Colon (tissue), 2 donors: ENCODE results near the gene TRIM31.
"Not testable (repeated sequence)": the region's sequence is repeated elsewhere in the genome, so short reads cannot be mapped to it uniquely, and the experiment has no call there.

Source experiments
- FAIRE-seq: peaks from 2 replicates; lab custom pipeline; 2012; peaks lifted over from hg19 to GRCh38; lab: Jason Lieb, UNC
- donor health status: control.
- donor health status: control.

Gene TRIM31

DNA sequence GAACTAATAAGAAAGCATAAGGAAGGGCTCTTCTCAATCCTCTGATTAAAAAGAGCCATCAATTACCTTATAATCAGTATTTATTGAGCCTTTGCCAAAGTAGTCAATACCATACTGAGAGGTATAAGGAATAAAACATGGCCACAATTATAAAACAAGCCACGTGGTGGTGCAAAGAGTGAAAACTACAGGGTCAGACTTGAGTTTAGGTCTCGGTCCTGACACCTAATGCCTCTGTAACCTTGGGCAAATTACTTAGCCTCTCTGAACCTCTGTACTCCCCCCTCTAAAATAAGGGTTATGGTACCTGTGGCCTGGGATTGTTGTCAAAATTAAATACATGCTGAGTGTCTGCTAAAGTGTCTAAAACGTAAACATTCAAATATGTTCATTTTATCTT, 36.3 kb upstream of the TRIM31 start:
- no peak for FAIRE-seq

DNA sequence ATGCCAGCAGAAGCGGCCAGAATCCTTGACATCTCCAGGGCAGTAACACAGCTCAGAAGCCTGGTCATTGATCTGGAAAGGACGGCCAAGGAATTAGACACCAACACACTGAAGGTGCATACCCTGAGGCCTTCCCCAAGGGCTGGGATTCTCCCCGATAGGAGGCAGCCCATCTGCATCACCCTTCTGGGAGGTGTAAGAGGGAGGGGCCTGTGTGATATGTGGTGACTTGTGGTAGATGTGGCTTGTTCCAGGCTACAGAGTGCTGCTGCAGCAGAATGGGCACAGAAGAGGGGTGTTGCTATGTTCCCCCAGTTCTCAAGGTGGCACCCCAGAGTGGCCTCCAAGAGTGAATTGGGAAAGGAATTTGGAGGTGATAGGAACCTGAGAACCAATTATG, 34.2 kb upstream of the TRIM31 start:
- no peak for FAIRE-seq

DNA sequence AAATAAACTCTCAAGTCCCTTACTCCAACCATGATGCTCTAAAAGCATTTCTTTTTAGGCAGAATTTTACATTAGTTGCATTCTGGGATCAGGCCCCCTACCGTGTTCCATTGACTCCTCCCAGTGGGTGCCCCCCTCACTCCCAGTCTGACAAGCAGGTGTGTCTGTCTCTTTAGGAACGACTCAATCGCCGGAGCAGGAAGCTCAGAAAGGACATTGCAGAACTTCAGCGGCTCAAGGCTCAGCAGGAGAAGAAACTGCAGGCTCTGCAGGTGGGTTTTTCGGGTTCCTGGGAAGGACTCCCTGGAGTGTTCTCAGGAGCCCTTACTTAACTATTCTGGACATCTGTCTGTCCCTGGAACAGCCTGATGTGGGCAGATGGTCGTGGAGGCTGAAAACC, 32.9 kb upstream of the TRIM31 start:
- FAIRE-seq, result no peak

DNA sequence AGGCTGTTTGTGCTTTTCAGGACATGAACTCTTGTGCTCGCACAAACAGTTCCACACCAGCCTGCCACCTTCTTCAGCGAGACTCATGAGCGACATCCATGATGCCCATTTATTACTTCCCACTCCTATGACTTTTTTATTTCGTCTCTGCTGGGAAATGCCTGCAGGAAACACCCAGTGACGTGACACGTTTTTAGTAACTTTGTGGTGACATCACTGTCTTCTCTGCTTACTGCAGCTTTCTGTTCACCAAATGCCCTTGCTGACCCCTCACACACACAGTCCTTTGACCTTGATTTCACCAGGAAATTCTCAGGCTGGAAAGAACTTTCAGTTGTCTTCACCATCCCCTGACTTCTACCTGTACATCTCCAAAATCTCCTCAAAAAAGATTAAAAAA, 31.9 kb upstream of the TRIM31 start:
- no peak for FAIRE-seq

DNA sequence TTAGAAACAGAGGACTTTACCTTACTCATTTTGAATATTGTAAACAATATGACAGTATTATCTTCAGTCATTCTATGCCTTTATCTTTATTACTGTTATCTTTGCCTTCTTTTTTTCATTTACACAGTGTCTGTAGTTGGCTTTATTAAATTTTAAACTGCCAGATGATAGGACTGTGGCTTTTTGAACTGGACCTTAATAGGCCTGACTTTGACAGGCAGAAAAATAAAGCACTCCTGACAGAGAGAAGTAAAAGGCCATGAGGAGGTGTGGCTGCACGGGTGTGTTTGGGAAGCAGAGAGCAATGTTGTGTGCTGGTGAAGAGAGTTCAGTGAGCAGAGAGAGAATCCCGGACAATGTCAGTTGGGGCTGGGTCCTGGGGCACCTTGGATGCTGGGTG, 30.9 kb upstream of the TRIM31 start:
- no peak for FAIRE-seq

DNA sequence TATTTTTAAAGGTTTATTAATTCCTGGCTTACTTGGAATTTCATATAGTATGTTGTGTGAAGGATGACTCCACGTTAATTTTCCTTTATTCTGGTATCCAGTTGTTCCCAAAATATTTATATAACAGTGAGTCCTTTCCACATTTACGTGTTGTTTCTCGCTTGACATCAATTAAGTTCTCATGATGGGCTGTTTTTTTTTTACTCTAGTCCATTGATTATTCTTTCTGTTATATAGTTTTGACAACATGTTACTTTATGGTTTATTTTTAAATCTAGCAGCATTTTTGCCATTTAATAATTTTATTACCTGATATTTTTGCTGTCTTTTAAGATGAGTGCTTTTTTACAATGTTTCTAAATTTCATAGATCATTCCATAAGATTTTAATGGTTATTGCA, 29.8 kb upstream of the TRIM31 start:
- no peak for FAIRE-seq

DNA sequence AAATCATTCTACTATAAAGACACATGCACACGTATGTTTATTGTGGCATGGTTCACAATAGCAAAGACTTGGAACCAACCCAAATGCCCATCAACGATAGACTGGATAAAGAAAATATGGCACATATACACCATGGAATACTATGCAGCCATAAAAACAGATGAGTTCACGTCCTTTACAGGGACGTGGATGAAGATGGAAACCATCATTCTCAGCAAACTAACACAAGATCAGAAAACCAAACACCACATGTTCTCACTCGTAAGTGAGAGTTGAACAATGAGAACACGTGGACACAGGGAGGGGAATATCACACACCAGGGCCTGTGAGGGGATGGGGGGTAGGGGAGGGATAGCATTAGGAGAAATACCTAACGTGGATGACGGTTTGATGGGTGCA, 27.4 kb upstream of the TRIM31 start:
- FAIRE-seq, result not testable (repeated sequence)

DNA sequence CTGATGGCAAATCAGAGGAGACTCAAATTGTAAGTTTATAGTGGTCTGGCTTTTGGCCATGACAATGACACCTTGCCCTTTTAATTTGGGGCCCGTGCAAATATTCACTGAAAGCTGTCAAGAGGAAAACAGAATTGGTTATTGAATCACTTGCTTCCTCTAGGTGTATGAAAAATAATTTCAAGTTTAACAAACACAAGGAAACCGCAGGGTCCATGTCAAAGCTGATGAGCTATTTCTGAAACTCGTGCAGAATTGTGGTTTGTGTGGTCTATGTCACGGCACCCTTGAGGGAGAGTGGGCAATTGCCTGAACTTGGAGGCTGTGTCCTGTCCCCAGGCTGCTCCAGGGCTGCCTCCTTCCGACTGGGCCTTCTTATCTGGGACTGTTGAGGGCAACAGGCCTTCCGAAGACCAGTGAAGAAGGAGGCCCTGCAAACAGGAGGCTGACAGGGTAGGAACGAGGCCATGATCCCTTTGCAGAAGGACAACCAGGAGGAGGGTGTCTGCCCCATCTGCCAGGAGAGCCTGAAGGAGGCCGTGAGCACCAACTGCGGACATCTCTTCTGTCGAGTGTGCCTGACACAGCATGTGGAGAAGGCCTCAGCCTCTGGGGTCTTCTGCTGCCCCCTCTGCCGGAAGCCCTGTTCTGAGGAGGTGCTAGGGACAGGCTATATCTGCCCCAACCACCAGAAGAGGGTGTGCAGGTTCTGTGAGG, 23.8 kb upstream of the TRIM31 start:
- FAIRE-seq, result no peak

DNA sequence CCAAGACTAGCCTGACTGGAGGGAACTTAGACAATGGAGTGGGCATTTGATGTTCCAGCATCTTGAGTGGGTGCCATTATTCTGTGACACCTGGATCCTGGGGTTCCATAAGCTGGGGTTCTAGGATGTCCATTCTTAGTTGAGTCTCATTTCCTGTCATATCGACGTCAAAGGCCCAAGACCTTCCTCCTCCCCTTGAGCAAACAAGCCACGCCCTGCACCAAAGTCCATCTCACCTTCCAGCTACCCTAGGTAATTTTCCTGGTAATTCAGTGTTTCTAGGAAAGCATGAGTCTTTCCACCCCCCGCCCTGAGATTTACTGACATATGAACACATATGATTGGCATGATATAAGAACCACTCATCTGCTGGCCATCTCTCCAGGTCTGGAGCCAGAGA, 22.9 kb upstream of the TRIM31 start, which contains the start of gene TRIM40:
Gene TRIM40, plus strand, starts transcription at position 384 of the 400 bp plus-strand sequence. CDS start 897 bp downstream, outside the sequence.
- FAIRE-seq, result no peak

DNA sequence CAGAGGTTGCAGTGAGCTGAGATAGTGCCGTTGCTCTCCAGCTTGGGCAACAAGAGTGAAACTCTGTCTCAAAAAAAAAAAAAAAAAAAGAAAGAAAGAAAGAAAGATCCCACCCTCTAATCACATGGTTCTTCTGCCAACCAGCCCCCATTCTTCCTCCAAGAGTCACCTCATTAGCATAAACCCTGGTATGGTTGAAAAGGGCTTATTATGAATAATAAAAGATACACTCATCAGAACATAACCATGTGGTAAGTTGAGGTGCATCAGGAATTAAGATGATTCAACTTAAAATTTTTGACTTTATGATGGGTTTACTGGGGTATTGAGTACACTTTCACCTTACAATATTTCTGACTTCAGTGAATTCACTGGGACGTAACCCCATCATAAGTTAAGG, 22.3 kb upstream of the TRIM31 start:
- FAIRE-seq, result no peak

DNA sequence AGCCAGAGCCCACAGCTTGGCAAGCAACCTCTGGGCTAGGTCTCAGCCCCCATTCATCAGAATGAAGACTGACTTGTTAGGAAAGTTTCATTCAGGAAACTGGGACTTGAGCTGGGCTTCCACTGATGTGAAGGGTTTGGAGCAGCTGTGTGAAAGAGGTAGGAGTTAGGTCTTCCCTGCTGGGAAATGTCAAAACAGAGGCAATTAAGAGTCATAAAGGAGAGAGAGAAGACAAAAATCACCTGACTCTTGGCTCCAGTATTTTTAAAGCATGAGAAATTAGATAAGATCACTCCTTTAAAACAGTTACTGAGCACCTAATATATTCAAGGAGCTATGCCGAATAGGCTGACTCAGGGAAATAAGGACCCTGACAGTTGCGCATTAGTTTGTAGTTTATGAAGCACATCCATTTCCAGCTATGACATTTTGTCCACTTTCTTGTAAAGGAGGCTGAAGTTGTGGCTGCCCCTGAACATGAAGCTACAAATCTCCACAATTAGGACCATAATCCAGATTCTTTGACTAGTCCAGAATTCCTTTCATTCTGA, 19.1 kb upstream of the TRIM31 start:
- FAIRE-seq, result no peak

DNA sequence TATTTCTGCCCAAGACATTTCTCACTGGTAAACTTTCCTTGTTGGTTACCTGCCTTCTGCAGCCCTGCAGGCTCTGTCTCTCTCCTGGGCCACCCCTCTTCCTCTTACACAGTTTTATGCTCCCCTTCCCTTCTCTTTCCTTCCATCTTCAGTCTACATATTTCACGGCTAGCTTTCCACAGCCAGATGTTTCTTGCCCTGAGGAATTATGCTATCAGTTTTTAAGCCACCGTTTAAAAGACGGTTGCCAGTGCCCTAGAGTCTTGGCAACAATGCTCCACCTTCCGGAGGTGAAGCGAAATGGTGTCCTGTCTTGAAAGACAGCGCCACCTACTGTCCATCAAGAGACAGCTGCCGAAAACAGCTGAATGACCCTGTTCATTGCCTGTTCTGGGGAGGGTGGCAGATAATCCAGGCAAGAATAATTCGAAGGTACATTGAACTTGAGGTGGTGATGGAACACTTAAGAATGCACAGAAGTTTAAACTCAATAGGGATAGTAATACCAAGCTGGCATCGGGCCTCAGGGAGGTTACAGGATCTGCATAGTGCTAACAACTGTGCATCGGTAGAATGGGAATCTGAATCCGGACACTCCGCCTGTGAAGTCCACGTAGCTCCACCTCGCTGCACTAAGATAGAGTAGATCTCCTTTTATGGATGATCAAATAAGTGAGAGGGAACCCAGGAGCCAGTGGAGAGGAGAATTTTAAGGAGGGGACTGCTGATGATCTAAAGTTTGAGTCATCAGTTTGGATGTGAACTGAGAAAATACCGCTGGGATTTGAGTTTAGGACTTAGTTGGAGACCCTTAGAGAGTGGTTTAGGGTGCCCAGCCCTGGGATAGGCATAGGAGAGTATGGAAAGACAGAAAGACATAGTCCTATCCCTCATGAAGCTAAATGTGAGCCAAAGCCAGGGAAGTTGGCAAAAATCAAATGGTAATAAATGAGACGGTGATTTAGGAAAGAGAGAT, 18.3 kb upstream of the TRIM31 start:
- FAIRE-seq, result peak; percentile 24

DNA sequence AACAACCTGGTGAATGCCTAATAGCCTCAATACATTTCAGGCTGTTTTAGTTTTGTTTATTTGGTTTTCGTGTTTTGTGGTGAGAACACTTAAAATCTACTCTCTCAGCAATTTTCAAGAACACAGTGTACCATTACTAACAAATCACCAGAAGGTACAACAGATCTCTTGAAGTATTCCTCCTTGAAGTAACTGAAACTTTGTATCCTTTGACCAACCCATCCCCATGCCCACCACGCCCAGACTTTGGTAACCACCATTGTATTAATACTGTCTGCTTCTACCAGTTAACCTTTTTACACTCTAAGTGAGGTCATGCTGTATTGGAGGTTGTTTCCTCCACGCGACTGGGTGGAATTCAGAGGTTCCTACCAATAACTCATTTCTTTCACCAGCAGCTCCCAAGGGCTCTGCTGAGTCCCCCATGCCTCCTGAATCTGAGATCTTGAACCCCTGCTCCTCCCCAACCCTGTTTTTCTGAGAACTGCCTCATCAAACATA, 17.3 kb upstream of the TRIM31 start:
- no peak for FAIRE-seq

DNA sequence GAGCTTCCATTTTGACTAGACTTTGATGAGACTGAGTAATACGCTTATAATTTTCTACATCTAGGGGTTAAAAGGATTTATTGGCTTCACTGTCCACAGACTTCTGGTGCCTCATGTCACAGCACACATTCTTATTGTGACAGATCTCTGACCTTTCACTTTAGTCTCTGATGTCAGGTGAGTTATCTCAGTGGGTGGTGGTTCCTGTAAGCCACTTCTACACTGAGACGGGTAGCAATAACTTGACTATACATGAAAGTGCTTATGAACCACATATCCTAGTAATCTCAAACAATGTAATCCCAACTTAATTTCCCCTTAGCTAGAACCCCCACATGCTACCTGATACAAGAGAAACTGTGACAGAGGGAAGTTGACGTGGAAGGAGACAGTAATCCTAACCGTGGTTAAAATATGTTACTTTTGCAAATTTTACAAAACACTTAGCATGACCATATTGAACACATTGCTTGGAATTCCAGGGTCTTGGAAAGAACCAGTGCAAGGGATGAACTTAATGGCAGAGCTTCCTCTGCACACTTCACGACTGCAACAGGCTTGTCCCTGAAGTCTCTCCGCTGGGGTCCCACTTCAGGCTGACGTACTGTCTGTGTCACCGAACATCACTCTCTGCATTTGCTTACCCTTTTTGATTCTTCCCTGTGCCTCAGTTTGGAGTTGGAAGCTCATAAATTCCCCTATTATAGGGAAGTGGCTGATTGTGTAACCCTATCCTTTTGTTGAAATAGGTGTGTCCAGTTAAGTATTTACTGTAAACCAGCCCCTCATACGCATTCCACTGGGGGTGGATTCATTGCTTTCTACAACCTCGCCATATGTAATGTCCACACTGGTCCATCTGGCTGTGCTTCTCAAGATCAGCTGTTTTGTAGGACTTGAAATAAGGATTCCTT, 16.6 kb upstream of the TRIM31 start:
- FAIRE-seq, result no peak

DNA sequence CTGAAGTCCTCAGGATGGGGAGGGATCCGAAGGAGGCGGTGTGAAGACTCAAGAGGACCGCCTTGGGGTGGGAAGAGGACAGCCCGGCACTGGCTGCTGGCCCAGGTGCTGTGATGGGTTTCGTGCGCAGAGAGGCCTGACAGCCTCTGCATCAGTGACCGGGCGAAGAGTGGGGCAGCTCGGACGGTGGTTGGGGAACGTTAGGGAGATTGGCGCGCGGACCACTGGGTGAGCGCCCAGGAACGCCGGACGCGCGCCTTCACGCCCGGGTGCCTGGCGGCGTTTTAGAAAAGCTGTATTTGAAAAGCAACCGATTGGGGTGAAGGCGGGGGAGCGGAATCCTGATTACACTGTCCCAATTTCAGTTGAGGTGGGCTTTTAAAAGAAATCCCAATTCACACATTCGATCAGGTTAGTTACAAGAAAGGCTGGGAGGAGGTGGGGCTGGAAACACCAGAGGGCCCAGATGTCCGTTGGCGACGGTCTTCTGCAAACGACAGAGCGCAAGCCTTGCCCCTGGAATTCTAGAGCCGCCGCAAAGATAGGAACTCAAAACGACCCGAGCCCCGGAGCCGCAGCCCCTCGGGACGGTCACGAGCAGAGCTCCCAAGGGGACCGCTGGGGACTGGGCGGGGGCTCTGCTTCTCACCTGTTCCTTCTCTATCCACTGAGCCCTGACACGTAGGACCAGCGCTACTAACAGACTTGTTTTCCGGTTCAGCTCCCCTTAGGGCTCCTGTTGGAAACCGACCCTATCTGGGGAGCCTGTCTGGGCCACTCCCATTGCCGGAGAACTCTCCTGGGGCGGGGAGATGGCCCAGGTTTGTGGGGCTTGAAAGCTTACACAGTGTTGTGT, 14.6 kb upstream of the TRIM31 start:
- FAIRE-seq, result no peak

DNA sequence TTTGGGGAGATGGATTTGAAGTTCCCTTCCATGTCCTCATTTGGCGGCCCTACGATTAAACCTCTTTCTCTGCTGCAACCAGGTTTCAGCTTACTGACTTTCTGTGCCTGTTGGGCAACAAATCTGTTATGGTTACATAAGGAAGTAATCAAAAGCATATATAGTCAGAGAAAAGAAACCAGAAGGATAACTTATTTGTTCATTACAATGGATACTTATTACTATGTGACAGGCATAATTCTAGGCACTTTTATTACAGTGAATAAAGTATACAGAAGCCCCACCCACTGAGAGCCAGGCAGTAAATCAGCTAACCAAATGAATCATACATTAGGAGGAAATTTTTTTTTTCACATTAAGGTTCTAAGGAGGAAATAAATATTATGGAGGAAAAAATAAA, 9.6 kb upstream of the TRIM31 start:
- peak; percentile 84 for FAIRE-seq

DNA sequence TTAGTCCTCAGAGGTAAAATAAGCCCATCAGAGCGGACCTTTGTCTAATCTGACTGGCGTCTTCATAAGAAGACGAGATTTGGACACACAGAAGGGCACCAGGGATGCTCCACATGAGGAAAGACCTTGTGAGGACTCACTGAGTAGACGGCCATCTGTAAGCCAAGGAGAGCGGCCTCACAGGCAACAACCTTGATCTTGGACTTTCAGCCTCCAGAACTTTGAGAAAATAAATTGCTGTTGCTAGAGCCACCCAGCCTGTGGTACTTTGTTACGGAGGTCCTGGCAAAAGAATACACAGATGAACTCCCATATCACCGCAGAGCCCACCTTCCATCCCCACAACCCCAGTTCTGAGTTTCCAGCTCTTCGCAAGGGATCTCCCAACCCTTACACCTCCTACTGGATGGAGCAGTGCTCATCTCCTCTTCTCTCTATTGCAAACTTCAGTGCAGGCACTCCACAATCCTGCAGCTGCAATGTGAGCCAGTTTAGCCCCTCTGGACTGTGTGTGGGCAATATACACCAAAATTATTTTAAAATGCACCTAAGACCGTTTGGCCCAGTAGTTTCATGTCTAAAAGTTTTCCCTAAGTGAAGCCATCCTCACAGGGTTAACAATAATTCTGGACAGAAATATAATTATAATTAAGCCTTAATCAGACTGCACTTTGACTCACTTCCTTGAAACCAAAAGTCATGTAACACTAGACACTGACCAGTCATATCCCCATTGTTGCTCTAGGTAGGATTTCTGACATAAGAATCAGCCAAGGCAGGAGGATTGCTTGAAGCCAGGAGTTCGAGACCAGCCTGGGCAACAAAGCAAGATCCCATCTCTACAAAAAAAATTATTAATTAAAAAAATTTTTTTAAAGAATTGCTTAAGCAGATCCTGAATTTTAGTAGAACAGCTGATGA, 8.8 kb upstream of the TRIM31 start:
- no peak for FAIRE-seq

DNA sequence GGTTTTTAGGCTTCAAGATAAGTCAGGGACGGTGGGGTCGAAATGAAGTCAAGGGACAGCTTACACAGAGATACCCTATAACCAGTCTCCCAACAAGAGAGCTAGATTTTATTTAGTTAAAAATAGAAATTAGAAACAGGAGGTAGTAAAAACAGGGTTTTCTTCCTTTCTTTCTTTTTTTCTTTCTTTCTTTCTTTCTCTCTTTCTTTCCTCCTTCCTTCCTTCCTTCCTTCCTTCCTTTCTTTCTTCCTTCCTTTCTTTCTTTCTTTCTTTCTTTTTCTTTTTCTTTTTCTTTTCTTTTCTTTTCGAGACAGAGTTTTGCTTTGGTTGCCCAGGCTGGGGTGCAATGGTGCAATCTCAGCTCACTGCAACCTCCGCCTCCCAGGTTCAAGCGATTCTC, 5.8 kb upstream of the TRIM31 start:
- FAIRE-seq, result not testable (repeated sequence)

DNA sequence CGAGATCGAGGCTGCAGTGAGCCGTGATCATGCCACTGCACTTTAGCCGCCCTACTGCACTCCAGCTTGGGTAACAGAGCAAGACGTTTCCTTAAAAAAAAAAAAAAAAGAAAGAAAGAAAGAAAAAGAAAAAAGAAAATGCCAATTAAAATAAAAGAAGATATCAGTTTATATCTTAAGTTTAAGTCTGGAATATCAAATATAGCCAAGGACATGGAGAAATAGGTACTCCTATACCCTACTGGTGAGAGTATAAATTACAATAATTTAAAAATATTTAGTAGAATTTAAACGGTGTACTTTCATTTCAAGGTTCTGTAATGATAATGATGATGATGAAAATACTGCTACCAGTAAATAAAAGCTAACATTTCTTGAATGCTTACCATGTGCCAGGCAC, 3.8 kb upstream of the TRIM31 start:
- no peak for FAIRE-seq

DNA sequence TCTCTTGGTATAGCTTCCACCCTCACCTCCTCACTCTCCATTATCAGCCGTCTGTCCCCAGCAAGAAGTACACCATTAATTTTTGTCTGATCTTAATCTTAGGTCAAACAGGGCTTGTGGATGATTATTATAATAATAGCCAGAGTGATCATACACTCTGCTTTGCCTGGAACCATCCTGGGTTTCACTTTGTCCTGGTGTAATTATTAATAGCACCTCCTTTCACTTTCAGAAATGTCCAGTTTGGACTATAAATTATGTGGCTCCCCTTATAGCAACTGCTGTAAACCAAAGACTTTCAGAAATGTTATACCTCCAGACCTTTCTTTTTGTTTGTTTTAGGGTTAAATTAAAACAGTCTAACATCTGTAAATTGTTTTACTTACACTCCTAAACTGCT, 951 bp upstream of the TRIM31 start:
- no peak for FAIRE-seq
